ENCODE results near the gene IGFBP2. TPM values are rescaled to one million over a fixed set of nuclear protein-coding genes. Genes with fewer than 3 reads are reported as not detected.

The IGFBP2 gene
- total RNA-seq, 2 donors from 2014 or later = 3.6 to 7.4 TPM

- ATAC-seq (replicated peaks in 1 of 2) (peak; percentile 75 to 78), DNase-seq (peak; percentile 6 to 23)
- H3K27ac Mint-ChIP-seq = peak overlapping the region; percentile 42
- no peaks in the 10 kb centered on the region for H3K9me3 Mint-ChIP-seq
- H3K27me3 Mint-ChIP-seq (ENCODE audit: low read depth) = no peaks in the 10 kb centered on the region
- peak overlapping the region in 1 of 2 donors; percentile 5 for H3K4me3 Mint-ChIP-seq
- peaks cover 13% of the 10 kb centered on the region for H3K4me1 Mint-ChIP-seq (ENCODE audit: low read depth)
- no peaks in the 10 kb centered on the region for H3K36me3 Mint-ChIP-seq (ENCODE audit: insufficient read depth in 2 of 2)
These were observed 13.5 kb upstream of the IGFBP2 start for GRCh38 chr2:216619411-216620393.

DNA sequence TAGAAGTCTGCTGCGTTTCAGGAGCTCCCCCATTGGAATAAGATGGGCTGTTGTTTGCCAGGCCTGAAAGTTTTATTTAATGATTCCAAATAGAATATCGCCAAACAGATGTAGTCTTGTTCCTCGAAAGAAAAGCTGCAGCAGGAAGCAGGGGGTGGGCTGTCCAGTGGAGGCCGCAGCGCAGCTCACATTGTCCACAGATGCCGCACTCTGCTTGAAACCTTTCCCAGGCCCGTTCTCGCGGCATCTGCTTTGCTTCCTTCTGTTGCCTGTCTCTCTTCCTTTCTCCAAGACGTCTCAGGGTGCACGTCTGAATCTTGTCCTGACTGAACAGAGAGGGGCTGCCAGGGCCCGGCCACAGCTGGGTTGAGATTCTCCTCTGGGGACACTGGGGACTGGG, 12.4 kb upstream of the IGFBP2 start:
- Mint-ChIP-seq H3K9me3 (no peaks in the 10 kb centered on the region), H3K4me1 (ENCODE audit: low read depth) (peaks cover 13% of the 10 kb centered on the region), H3K36me3 (ENCODE audit: insufficient read depth in 2 of 2) (no peaks in the 10 kb centered on the region), H3K27me3 (ENCODE audit: low read depth) (no peaks in the 10 kb centered on the region), H3K4me3 (no peak overlapping the region), H3K27ac (no peak overlapping the region)
- ATAC-seq (replicated peaks in 1 of 2) (no peak), DNase-seq (no peak)

DNA sequence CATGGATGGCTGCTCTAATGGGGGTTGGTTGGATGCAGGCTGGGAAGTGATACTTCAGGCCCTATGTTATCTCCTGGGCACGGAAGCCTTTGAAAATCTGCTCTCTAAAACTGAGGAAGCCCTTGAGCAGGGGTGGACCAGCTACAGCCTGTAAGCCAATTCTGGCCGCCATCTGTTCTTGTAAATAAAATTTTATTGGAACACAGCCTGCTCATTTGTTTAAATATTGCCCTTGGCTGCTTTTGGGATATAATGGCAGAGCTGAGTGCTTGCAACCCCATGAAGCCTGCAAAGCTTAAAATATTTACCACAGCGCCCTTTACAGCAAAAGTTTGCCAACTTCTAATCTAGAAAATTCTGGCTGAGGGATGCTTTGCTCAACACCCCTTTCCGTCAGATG, 11.9 kb upstream of the IGFBP2 start:
- Mint-ChIP-seq H3K36me3 (ENCODE audit: insufficient read depth in 2 of 2) (no peaks in the 10 kb centered on the region), H3K27ac (no peak overlapping the region), H3K9me3 (no peaks in the 10 kb centered on the region), H3K4me3 (no peak overlapping the region), H3K4me1 (ENCODE audit: low read depth) (peaks cover 13% of the 10 kb centered on the region), H3K27me3 (ENCODE audit: low read depth) (no peaks in the 10 kb centered on the region)
- ATAC-seq (replicated peaks in 1 of 2) = no peak
- DNase-seq = no peak

GRCh38 chr2:216622526-216622925, 10.7 kb upstream of the IGFBP2 start:
- no peaks in the 10 kb centered on the region for H3K36me3 Mint-ChIP-seq (ENCODE audit: insufficient read depth in 2 of 2)
- H3K27ac Mint-ChIP-seq = no peak overlapping the region
- H3K9me3 Mint-ChIP-seq = no peaks in the 10 kb centered on the region
- ATAC-seq (replicated peaks in 1 of 2) (no peak), DNase-seq (no peak)
- H3K4me3 Mint-ChIP-seq = no peak overlapping the region
- peaks cover 13% of the 10 kb centered on the region for H3K4me1 Mint-ChIP-seq (ENCODE audit: low read depth)
- H3K27me3 Mint-ChIP-seq (ENCODE audit: low read depth) = no peaks in the 10 kb centered on the region

- Mint-ChIP-seq H3K27ac (no peak overlapping the region), H3K4me3 (no peak overlapping the region), H3K27me3 (ENCODE audit: low read depth) (no peaks in the 10 kb centered on the region), H3K9me3 (no peaks in the 10 kb centered on the region), H3K36me3 (ENCODE audit: insufficient read depth in 2 of 2) (no peaks in the 10 kb centered on the region), H3K4me1 (ENCODE audit: low read depth) (peaks cover 9% of the 10 kb centered on the region)
- ATAC-seq (replicated peaks in 1 of 2) = no peak
- DNase-seq = no peak
These were observed 9.0 kb upstream of the IGFBP2 start for GRCh38 chr2:216624251-216624650.

DNA sequence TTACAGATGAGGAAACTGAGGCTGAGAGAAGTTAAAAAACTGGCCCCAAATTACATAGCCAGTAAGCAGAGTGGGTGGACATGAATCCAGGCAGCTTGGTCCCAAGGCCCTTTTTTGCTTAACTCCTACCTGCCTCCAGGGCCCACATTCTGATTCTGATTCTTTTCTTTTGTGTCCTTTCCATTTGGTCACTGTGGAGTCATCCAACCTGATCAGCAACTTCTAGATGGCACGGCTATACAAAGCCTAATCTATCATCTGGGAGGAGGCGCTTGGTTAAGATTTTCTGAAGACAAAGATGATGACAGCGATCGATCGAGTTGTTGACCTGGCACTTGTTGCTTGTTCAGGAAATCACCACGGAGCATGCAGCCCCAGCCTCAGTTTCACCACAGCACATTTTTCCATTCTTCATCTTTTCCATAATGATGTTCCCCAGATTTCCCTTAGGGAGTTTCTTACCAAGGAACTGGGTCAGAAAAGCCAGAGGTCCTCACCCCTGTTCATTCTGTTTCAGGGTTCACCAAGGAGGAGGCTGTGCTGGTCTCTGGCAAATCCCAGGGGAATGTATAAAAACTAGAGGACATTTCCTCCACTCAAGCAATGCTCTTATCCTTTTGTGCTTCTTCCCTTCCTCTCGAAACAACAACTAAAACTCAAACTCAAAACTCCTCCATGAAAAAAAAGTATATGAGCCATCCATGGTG, 6.9 kb upstream of the IGFBP2 start:
- Mint-ChIP-seq H3K27me3 (ENCODE audit: low read depth) (peaks cover 16% of the 10 kb centered on the region), H3K27ac (no peak overlapping the region), H3K4me3 (no peak overlapping the region), H3K4me1 (ENCODE audit: low read depth) (no peaks in the 10 kb centered on the region), H3K36me3 (ENCODE audit: insufficient read depth in 2 of 2) (no peaks in the 10 kb centered on the region), H3K9me3 (no peaks in the 10 kb centered on the region)
- DNase-seq = no peak
- ATAC-seq (replicated peaks in 1 of 2) = no peak

GRCh38 chr2:216626875-216627245, 6.4 kb upstream of the IGFBP2 start:
- Mint-ChIP-seq H3K4me3 (no peak overlapping the region), H3K9me3 (no peaks in the 10 kb centered on the region), H3K27ac (no peak overlapping the region), H3K27me3 (ENCODE audit: low read depth) (peaks cover 21% of the 10 kb centered on the region), H3K4me1 (ENCODE audit: low read depth) (no peaks in the 10 kb centered on the region), H3K36me3 (ENCODE audit: insufficient read depth in 2 of 2) (no peaks in the 10 kb centered on the region)
- ATAC-seq (replicated peaks in 1 of 2) (no peak), DNase-seq (no peak)

GRCh38 chr2:216629784-216630183, 3.4 kb upstream of the IGFBP2 start:
- DNase-seq = no peak
- H3K4me3 Mint-ChIP-seq = no peak overlapping the region

GRCh38 chr2:216632346-216632951, 771 bp upstream of the IGFBP2 start:
- H3K4me3 Mint-ChIP-seq = peak overlapping the region; percentile 84 to 86
- no peaks in the 10 kb centered on the region for H3K9me3 Mint-ChIP-seq
- DNase-seq (no peak), ATAC-seq (replicated peaks in 1 of 2) (no peak)
- no peaks in the 10 kb centered on the region for H3K36me3 Mint-ChIP-seq (ENCODE audit: insufficient read depth in 2 of 2)
- no peak overlapping the region for H3K27ac Mint-ChIP-seq
- peaks cover 22% of the 10 kb centered on the region for H3K4me1 Mint-ChIP-seq (ENCODE audit: low read depth)
- peaks cover 71% of the 10 kb centered on the region for H3K27me3 Mint-ChIP-seq (ENCODE audit: low read depth)

More at GRCh38 chr2:216629784-216630183, 3.4 kb upstream of the IGFBP2 start:
- H3K36me3 Mint-ChIP-seq (ENCODE audit: insufficient read depth in 2 of 2) = no peaks in the 10 kb centered on the region
- H3K9me3 Mint-ChIP-seq = no peaks in the 10 kb centered on the region
- H3K27me3 Mint-ChIP-seq (ENCODE audit: low read depth) = peaks cover 46% of the 10 kb centered on the region
- no peak for ATAC-seq (replicated peaks in 1 of 2)
- no peak overlapping the region for H3K27ac Mint-ChIP-seq
- peaks cover 15% of the 10 kb centered on the region for H3K4me1 Mint-ChIP-seq (ENCODE audit: low read depth)

DNA sequence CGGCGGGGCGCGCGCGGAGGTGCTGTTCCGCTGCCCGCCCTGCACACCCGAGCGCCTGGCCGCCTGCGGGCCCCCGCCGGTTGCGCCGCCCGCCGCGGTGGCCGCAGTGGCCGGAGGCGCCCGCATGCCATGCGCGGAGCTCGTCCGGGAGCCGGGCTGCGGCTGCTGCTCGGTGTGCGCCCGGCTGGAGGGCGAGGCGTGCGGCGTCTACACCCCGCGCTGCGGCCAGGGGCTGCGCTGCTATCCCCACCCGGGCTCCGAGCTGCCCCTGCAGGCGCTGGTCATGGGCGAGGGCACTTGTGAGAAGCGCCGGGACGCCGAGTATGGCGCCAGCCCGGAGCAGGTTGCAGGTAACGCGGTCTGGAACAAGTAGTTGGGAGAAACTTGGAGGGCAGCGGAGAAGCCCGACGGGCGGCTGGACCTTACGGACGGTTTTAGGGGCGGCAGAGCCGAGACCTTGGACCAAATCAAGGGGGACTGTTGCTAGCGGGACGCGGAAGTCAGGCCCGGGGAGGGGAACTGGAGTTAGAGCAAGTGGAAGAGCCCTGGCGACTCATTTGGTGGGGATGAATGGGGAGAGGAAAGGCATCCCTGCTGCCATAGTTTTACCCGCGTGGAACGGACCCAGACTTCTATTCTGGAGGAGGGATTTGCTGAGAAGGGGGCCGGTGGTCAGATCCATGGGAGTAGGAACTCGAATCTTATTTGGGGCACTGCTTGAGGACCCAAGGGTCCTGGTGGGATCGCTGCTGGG, 573 bp downstream of the IGFBP2 start:
- H3K27me3 Mint-ChIP-seq (ENCODE audit: low read depth) = peaks cover 74% of the 10 kb centered on the region
- no peaks in the 10 kb centered on the region for H3K9me3 Mint-ChIP-seq
- peaks cover 22% of the 10 kb centered on the region for H3K4me1 Mint-ChIP-seq (ENCODE audit: low read depth)
- H3K27ac Mint-ChIP-seq = no peak overlapping the region
- ATAC-seq (replicated peaks in 1 of 2) = peak; percentile 51 to 52
- H3K36me3 Mint-ChIP-seq (ENCODE audit: insufficient read depth in 2 of 2) = no peaks in the 10 kb centered on the region
- H3K4me3 Mint-ChIP-seq = peak overlapping the region; percentile 78 to 86
- peak in 1 of 2 donors; percentile 7 for DNase-seq

- no peak for DNase-seq
- Mint-ChIP-seq H3K9me3 (no peaks in the 10 kb centered on the region), H3K36me3 (ENCODE audit: insufficient read depth in 2 of 2) (no peaks in the 10 kb centered on the region), H3K27me3 (ENCODE audit: low read depth) (peaks cover 72% of the 10 kb centered on the region), H3K4me3 (peak overlapping the region; percentile 78 to 86), H3K4me1 (ENCODE audit: low read depth) (peaks cover 22% of the 10 kb centered on the region), H3K27ac (no peak overlapping the region)
- no peak for ATAC-seq (replicated peaks in 1 of 2)
These were observed 1.3 kb downstream of the IGFBP2 start for GRCh38 chr2:216634370-216635148.

DNA sequence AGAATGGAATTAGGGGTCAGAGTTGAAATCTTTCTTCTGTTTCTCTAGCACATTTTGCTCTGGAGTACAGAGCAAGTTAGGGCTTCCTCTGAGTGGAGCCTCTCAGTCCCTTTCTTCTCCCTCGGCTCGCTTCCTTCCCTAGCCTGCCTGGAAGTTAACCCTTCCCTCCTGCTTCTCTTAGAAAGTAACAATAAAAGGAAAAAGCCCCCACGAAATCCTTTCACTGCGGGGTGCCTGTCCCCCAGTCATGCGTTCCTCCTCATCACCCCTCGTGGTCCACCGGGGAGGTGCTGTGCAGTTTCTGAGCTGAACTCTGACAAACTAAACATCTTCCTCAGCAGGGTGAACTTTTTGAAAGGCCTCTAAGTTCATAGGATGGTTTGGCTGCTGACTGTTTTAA, 2.0 kb downstream of the IGFBP2 start:
- no peaks in the 10 kb centered on the region for H3K9me3 Mint-ChIP-seq
- ATAC-seq (replicated peaks in 1 of 2) = no peak
- DNase-seq = peak in 1 of 2 donors; percentile 11
- no peak overlapping the region for H3K27ac Mint-ChIP-seq
- H3K4me3 Mint-ChIP-seq = peak overlapping the region; percentile 70 to 77
- peaks cover 22% of the 10 kb centered on the region for H3K4me1 Mint-ChIP-seq (ENCODE audit: low read depth)
- H3K36me3 Mint-ChIP-seq (ENCODE audit: insufficient read depth in 2 of 2) = no peaks in the 10 kb centered on the region
- H3K27me3 Mint-ChIP-seq (ENCODE audit: low read depth) = peaks cover 66% of the 10 kb centered on the region
